ENCODE data around the gene HAGHL.
A peak's percentile ranks its signal among the peaks of the same experiment; 100 is the strongest.
"Not testable (repeated sequence)": the region's sequence is repeated elsewhere in the genome, so short reads cannot be mapped to it uniquely, and the experiment has no call there.

The HAGHL gene

GRCh38 chr16:685967-686366 lies 40.9 kb upstream of the HAGHL start:
- no peak for DNase-seq
- intact Hi-C loops (cut with DNase I), result no loop called here

GRCh38 chr16:686459-687260 lies 40.2 kb upstream of the HAGHL start:
- no peak for DNase-seq
- intact Hi-C loops (cut with DNase I), result no loop called here

GRCh38 chr16:687499-687898 lies 39.4 kb upstream of the HAGHL start:
- intact Hi-C loops (cut with DNase I), result no loop called here
- no peak for DNase-seq

DNA sequence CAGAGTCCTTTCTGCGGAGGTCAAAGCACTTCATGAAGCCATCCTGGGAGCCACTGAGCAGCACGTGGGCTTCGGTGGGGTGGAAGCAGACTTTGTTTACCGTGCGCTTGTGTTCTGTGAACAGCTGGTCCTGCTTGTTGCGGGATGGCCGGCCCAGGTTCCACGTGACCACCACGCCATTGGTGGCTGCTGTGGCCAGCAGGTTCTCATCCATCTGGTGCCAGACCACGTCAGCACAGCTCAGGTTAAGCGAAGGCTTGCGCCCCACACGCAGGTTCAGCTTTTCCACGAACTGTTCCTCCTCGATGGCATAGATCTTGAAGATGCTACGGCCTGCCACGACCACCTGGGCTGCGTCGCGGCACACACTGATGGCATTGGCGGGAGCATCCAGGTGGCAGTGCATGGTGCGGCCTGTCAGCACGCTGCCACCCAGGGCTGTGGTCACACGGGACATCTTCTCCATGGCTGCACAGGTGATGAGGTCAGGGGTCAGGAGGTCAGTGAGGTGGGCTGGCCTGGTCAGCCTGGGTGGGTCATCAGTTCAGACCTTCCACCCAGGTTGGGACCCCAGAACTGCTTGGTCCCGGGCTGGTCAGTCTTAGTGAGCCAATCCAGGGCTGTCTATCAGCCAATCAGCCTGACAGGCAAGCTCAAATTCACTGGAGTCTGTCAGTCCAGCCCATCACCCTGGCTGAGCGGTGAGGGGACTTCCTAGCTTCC lies 37.6 kb upstream of the HAGHL start:
- no peak for DNase-seq
- intact Hi-C loops (cut with DNase I), result no loop called here

GRCh38 chr16:691242-691641 lies 35.7 kb upstream of the HAGHL start:
- intact Hi-C loops (cut with DNase I); DNase-seq: not testable (repeated sequence)

- DNase-seq, result no peak
- intact Hi-C loops (cut with DNase I), result no loop called here
Measured at GRCh38 chr16:692356-693108, 34.4 kb upstream of the HAGHL start.

- DNase-seq, result no peak
- intact Hi-C loops (cut with DNase I), result no loop called here
Measured at GRCh38 chr16:693364-693763, 33.5 kb upstream of the HAGHL start.

DNA sequence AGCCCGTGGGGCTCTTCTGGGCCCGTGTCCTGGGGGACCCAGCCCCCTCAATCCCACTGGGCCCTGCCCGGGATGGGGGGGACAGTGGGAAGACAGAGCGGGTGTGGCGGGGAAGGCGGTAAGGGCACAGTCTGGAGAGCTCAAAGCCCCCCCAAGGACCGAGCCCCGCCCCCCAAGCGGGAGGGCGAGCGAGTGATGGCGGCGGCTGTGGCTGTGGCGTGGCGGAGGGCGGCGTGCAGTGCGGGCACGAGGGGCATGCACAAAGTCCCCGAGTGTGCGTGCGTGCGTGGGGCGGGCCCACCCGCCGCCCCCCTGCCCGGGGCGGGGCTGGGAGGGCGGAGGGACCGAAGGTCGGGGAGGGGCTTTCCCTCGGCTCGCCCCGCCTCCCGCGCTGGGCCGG lies 33.1 kb upstream of the HAGHL start:
- intact Hi-C loops (cut with DNase I), result no loop called here
- no peak for DNase-seq

DNA sequence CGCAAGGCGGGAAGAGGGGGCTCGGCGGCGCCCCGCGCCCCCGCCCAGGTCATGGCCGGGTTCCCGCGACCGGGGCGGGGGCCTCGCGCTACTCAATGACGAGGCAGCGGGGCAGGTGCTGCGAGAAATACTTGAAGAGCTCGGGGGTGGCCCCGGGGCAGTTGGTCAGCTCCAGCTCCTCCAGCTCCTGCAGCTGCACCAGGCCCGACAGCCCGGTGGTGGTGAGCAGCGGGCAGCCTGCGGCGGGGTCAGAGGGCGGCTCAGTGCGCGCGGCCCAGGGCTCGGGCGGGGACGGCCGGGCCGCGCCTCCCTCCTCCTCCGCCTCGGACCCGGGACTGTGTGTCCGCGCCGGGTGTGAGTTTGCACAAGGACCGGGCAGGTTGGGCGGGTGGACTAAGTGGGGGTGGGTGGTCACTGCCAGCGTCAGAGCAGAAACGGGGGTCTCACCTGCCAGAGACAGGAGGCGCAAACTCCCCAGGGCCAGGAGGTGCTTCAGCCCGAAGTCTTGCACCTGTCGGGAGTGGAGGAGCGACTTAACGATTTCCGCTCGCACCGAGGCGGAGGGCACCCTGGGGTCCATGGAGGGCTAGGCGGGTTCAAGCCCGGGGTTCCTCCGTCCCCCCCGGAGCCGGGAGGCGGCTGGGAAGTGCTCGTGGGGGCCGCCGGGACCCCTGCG lies 32.6 kb upstream of the HAGHL start:
- no peak for DNase-seq
- intact Hi-C loops (cut with DNase I), result no loop called here

GRCh38 chr16:694863-695354 lies 32.0 kb upstream of the HAGHL start:
- no peak for DNase-seq
- intact Hi-C loops (cut with DNase I), result no loop called here

DNA sequence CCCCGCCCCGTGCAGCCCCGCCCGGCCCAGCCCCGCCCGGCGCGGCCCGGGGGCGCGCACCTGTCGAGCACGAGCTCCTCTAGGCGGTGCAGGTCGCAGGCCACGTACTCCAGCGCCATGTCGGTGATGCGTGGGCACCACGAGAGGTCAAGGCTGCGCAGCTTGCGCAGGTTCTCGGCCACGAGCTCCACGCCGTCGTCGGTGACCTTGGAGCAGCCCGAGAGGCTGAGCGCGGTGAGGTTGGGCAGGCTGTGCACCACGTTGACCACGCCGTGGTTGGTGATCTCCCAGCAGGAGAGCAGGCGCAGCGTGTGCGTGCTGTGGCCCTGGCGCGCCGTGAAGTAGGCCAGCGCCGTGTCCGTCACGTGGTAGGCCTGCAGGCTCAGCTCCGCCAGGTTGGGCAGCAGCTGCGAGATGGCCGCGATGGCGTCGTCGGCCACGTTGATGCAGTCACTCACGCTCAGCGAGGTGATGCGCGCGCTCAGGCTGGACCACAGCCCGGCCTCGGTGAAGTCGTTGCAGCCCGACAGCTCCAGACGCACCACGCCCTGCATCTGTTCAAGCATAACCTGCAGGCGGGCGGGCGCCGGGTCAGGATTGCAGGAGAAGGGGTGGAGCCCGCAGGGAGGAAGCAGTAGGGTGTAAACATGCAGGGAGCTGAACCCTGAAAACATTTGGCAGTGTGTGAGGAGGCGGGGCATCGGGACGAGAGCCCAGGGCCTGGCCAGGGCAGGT lies 31.4 kb upstream of the HAGHL start:
- intact Hi-C loops (cut with DNase I), result no loop called here
- DNase-seq, result peak in 11 of 42 donors; percentile 35 to 68 (median 49)

- DNase-seq, result no peak
- intact Hi-C loops (cut with DNase I), result no loop called here
Measured at GRCh38 chr16:698911-699671, 27.8 kb upstream of the HAGHL start.

GRCh38 chr16:700684-701584 lies 26.0 kb upstream of the HAGHL start:
- intact Hi-C loops (cut with DNase I), result no loop called here
- DNase-seq, result peak in 33 of 42 donors; percentile 48 to 84 (median 66)

DNA sequence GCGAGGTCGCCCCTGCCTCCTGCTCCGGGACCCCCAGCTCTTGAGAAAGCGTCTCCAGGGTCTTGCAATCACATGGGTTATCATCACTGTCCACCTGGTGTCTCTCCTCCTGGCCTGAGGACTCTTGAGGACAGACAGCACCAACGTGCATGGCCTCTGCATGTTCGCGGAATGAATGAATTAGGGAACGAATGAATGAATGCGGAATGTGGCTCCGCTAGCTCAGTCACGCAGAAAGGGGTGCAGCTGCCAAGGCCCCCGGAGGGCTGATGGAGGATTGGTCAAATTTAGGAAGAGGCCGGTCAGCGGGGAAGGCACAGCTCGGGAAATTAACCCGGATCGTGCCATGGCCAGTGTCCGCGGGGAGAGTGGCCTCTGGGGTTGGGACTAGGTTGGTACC lies 24.6 kb upstream of the HAGHL start:
- intact Hi-C loops (cut with DNase I), result no loop called here
- no peak for DNase-seq

DNA sequence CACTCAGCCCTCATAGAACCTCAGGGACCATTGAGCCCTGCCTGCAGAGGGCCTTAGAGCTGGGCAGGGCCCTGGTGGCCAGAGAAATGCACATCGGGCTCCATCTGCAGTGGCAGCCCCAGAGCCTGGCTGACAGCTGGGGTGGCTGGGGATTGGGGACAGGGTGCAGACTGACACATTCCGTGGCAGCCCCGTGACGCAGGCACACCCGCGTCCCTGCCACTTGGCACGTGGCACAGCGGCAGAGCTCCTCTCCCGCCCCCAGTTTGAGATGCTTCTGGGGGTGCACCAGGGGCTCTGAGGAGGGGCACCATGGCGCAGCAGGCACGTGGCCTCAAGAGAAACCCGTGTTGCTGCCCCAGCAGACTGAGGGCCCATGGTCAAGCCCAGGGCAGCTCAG lies 23.5 kb upstream of the HAGHL start:
- DNase-seq, result peak in 41 of 42 donors; percentile 54 to 93 (median 79)
- intact Hi-C loops (cut with DNase I), result no loop called here

DNA sequence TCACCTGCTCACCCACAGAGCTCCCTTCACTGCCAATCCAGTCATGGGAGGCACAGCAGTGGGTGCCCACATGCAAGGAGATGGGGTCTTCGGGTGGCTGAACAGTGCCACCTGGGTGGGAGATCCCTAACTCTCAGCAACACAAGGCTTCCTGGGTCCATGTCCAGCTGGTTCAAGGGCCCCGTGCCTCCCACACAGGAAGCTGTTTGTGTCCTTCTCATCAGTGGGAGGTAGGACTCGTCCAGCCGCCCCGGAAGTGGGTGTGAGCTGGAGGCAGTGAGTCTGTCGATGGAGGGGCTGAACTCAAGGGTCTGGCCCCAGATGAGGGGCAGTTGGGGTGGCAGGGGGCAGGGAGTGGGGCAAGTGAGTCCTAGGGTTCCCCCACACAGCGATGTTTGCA lies 22.9 kb upstream of the HAGHL start:
- intact Hi-C loops (cut with DNase I), result no loop called here
- no peak for DNase-seq

All from head of caudate nucleus (tissue), 42 donors.